ENCODE data around the gene PHACTR3.

PHACTR3 gene

DNA sequence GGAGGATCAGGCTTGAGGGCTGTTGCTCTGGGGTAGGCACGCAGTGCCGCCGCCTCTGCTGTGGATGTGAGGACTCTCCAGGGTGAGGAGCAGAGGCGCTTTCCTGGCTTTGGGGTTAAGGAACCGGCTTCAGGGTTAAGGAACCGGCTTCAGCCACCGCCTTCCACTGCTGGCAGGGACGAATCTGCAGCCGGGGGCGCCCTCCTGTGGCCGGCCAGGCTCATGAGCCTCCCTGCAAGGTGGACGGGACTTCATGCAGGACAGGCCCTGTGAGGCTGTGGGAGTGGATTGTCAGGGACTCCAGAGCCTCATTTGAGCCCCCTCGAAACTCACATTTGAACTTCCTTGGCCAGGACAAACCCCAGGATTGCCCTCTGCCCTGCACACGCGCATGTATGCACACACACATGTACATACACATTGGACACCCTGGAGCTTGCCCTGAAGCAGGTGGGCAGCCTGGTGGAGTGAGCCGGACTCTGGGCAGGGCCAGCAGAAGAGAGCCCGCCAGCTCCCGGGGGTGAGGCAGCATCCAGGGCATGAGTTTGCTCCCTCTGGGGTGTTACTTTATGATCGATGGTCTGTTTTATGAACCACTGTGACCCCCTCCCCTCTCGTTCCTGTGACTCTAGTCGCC is 146.9 kb downstream of the PHACTR3 start:
- DNase-seq (ENCODE audit: low read depth) = no peak

DNA sequence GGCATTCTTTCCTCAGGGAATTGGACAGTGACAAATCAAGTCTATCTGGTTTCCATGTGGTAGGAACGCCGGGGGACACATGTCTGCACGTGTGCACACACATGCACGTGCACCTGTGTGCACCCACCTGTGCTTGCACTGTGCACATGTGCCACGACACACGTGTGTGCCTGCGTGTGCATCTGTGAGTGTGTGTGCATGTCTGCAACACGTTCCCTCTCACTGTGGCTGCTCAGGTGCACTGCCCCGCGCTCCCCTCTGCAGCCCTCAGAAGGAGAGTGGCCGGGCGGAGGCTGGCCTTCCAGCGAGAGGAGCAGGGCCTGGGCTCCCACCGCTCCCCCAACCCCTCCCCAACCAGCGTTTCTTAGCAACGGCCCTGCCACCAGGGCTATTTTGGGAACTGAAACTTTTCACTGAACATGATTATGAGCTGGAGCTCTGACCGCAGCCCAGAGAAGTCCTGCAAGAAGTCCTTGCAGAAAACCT is 147.8 kb downstream of the PHACTR3 start:
- DNase-seq (ENCODE audit: low read depth) = no peak

DNA sequence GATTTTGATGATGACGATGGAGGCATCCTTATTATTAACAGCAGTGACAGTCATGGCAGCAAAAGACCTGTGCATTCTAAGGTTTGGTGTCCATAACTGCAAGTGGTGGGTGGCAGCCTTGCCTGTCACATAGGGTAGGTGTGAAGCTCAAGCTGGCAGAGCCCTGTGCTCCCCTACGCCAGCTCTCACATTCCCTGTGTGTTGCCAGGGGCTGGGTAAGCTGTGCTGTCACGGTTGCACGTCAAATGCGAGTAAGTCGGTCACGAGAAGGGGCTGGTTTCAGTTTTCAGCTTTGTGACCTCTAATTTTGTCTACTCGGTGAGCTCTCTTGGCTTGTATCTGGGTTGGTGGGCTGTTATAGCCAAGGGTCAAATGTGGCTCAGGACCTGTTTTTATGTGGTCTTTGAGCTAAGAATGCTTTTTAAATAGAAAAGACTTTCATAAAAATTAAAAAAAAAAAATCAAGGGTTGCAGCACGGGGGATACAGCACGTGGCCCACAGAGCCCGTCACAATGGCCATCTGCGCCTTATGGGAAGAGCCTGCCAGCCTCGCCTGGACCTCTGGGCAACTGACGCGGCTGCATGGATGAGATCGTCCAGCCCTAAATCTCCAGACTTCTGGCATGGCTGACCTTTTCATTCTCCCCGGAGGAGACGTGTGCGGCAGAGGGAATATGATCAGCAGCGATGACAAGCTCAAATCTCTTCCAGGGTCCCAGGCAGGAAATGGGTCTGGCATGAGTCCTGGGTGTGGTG is 148.5 kb downstream of the PHACTR3 start:
- no peak for DNase-seq (ENCODE audit: low read depth)

DNA sequence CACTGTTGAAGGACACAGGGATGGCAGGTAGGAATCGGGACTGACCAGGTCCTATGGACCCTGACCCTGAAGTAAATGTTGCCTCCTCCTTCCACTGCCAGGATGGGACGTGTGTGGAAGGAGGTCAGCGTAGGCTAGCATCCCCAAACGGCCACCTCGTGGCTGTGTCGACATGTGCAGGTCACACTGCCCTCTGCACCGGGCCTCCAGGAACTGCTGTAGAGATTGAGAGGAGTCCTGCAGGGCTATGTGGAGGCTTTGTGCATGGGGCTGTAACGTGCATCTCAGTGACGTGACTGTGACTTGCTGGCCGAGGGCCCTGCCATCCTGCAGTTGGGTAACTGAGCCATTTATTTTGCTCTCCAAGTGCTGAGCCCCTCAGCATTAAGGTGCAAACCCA is 149.5 kb downstream of the PHACTR3 start:
- no peak for DNase-seq (ENCODE audit: low read depth)

DNA sequence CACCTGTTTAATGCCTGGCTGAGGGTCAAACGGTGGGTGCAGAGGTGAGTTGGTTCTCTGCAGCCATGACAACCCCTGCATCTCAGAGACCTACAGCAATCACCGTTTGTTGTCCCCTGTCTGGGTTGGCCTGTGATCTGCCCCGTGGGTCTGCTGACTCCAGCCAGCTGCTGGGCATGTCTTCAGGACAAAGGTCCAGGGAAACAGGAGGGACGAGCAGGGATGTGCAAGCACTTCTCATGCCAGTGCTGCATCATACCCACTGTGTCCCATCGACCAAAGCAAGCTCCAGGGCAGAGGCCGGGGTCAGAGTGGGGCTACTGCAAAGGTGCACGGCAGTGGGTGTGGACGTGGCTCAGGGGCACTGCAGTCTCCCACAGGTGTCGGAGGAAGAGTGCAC is 150.2 kb downstream of the PHACTR3 start:
- no peak for DNase-seq (ENCODE audit: low read depth)

DNA sequence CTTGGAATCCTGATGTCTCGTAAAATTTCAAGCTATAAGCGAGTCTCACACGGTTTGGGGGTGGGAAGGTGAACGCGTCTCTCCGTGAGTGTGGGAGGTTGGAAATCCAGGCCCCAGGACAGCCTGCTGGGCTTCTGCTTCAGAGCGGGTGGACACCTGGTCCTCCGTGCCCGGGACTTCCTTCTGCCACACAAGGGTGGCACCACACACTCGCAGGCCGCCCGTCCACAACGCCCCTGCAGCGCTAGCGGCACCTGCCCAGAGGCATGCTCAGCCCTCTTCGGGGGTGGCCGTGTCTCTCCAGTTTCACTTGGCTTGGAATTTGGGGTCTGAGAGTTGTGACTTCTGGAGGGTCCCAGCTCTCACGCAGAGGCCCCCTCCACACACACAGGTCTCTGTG is 151.9 kb downstream of the PHACTR3 start:
- no peak for DNase-seq (ENCODE audit: low read depth)

DNA sequence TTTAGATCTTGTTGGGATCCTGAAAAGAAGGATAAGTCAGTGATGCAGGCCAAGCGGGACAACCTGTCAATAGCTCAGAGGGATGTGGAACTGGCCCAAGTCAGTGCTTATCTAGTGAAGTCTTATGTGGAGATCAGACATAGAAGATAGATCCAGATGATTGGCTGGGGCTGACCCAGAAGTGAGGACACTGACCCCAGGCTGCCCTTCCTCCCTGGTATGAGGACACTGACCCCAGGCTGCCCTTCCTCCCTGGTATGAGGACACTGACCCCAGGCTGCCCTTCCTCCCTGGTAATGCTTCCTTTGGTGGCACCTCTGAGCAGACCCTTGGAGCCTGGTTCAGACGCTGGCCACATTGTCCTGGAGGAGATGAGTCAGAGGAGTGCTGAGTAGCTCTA is 159.7 kb downstream of the PHACTR3 start:
- no peak for DNase-seq (ENCODE audit: low read depth)

DNA sequence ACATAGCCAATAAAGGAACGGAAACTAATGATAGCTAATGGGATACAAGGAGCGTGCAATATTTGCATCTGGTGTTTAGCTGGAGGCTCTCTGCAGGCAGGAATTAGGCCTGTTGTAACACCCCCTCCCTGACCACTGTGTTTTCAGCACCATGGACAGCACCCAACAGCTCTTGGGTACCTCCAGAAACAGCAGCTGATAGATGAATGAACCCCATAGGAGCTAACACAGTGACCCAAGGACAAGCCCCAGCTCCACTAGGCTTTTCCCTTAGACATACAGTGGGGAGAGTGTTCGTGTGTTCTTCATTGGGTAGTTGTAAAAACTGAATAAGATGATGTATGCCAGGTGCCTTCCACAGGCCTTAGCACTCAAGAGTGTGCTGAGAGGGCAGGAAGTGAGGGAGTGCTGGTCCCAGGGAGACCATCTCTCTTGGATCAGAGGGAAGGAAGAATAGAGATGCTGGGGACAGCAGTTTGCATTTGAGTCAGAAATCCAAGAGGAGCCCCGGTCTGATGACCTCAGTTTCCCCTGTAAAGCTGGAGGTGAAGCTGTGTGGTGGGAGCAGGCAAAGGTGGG is 161.3 kb downstream of the PHACTR3 start:
- DNase-seq (ENCODE audit: low read depth) = no peak

DNA sequence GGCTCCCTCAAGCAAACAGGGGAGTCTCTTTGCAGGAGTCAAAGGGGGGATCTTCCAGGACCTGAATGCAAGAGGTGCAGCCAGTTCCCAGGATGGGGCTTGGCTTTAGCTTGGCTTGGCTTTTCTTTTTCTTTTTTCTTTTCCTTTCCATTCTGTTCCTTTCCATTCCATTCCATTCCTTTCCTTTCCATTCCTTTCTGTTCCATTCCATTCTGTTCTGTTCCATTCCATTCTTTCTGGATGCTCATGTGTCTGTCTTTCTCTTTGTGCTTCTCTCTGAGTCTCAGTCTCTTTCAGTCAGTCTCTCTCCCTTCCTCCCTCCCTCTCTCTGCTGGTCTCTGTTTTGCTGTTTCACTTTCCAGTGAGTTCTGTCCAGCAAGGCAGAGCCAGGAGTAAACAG is 163.3 kb downstream of the PHACTR3 start:
- DNase-seq (ENCODE audit: low read depth) = no peak

DNA sequence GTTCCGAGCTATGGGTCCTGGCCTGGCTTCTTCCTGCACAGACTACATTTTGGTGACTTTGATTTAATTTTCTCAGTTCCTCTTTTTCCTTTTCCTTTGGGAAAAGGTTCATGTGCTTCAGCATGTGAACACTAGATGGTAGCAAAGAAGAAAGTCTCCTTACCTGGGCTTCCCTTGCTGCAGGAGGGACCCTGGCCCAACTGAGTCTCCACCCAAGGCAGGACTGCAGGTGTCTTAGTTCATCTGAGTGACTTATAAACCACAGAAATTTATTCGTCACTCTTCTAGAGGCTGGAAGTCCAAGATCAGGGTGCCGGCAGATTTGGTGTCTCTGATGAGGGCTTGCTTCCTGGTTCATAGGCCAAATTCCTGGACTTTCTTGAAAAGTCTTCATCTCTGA is 165.9 kb downstream of the PHACTR3 start:
- no peak for DNase-seq (ENCODE audit: low read depth)

DNA sequence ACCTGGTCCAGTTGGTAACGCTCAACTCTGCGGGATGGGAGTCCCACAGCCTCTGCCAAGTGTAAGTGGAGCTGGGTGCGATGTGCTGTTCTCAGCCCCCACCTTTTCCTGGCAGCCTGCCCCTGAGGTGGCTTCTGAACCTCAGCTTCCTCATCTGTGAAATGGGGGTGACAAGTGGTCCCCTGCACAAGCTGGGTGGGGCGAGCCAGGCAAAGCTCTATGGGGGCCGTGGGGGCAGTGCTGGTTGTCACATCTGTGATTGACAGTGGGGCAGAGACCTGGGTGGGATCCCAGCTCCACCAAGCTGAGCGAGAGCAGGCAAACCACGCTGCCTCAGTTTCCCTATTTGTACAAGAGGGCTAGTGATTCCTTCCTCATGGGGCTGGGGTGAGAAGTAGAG is 166.5 kb downstream of the PHACTR3 start:
- no peak for DNase-seq (ENCODE audit: low read depth)

DNA sequence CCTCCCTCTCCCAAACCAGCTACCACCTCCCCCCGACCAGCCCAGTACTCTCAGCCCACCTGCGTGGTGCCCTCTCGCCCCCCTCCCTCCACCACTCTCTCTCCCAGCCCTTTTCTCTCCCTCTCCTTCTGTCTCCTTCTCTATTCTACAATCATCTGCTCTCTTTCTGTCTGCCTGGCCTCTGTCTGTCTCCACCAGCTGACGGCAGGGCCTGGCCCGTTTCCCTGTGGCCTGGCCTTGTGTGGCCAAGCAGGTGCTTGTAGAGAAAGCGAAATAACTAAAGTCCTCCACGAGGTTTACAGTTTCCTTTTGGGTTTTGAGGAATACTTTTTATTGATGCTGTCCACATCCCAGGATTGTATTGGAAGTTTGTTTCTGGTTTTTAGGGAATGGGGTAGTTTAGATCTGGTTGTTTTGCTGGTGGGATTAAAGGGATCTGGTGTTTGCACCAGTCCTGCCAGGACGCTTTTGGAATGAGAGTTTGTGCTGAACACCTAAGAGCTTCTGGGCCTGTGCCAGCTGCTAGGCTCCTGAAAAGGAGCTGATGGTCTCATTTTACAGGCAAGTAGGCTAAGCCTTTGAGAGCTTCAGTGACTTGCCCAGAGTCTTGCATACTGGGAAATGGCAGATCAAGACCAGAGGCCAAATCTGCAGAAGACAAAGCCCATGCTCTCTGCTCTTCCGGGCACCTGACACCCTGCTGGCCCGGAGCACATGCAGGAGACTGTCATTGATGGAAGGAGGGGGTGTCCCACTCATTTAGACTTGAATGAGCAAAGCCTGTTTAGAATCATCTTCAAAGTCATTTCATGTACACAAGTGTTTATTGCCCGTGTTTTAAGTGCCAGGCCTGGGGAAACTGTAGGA is 167.4 kb downstream of the PHACTR3 start:
- DNase-seq (ENCODE audit: low read depth) = no peak

DNA sequence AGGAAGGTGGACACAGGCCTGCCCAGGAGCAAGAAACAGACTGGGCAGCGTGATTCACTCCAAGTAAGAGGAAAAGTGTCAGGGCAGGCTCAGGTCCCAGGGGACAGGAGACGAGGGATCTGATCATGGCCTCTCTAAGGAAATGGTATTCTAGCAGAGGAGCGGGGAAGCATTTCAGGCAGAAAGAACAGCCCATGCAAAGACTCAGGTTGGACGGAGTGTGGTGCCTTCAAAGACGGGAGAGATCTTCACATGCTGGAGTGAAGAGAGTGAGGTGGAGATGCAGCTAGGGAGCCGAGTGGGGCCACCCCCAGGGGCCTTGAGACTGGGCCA is 168.0 kb downstream of the PHACTR3 start:
- no peak for DNase-seq (ENCODE audit: low read depth)

DNA sequence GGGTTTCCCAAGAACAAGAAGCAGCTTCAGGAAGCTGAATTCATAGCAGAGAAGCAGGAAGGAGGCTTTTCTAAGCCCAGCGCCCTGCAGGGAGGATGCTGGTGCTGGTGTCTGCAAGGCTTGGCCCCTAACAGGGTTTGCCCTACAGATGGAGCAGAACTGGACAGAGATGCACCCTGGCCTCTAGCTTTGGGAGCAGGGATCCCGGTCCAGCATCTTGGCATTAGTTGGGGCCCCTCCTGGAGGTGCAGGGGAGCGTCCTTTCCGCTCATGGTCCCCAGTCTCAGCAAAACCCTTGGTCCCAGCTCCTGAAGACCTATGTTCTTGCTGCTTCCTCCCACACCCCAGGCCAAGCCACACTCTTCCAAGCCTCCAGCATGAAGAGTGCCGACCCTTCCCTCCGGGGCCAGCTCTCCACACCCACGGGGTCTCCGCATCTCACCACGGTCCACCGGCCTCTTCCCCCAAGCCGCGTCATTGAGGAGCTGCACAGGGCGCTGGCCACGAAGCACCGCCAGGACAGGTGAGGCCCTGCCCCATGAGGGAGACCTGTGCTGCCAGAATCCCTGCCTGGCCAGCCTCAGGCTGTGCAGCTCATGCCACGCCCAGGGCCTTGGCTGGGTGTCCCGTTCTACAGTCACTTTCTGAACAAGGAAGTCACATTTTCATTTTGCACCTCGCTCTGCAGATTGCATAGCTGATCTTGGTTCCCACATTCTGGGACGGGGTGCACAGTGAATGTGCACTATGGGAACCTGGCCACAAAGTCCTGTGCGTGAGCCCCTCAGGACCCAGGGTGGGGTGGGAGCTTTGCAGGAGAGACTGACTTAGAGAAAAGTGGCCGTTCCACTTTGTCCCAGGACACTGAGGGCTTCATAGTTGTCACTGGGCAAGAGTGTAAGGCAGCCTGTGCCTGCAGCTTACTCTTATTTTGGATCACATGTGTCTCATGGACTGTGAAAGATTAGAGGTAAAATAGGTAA is 168.9 kb downstream of the PHACTR3 start:
- DNase-seq (ENCODE audit: low read depth) = no peak

DNA sequence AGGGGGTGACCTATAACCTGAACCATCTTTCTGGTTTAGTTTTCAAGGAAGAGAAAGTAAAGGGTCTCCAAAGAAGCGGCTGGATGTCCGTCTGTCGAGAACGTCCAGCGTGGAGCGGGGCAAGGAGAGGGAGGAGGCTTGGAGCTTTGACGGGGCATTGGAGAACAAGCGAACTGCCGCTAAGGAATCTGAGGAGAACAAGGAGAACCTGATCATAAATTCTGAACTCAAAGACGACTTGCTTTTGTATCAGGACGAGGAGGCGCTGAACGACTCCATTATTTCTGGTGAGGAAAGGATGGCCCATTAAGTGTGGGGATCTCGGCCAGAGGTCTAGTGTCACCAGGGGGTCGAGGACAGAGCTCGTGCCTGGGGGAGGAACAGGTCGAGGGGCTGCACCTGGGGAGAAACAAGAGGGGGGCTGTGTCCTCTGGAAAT is 169.9 kb downstream of the PHACTR3 start:
- no peak for DNase-seq (ENCODE audit: low read depth)

DNA sequence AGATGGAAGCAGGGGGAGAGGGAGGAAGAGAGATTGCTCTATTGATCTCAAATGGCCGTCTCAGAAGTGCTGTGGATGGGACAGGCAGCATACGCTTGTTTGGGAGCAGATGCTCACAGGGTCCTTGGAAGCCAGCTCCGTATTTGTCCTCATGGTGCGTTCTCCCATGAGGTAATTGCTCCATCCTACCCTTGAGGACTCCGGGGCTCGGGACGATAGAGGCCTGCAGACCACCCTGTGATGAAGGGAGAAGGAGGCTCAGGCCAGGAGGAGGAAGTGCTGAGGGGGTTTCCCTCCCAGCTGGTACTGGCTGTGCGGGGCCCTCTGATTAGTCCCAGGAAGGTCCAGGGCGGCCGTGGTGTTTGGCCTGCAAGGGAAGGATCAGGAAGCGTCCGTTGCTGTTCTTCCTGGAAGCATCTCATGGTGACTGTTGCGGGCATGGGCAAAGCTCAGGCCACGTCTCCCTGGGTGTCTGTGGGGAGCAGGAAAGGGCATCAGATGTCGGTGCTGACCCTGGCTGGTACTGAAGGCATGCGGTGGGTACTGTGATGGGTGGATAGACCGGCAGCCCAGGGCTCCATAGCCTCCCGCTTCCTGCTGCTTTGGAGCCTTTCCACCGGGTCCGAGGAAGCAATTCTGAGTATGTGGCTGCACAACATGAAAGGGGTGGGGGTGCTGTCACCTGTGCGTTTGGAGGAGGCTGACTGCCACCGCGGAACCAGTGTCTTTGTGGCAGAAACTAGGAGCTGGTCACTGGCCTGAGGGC is 170.8 kb downstream of the PHACTR3 start:
- DNase-seq (ENCODE audit: low read depth) = no peak

DNA sequence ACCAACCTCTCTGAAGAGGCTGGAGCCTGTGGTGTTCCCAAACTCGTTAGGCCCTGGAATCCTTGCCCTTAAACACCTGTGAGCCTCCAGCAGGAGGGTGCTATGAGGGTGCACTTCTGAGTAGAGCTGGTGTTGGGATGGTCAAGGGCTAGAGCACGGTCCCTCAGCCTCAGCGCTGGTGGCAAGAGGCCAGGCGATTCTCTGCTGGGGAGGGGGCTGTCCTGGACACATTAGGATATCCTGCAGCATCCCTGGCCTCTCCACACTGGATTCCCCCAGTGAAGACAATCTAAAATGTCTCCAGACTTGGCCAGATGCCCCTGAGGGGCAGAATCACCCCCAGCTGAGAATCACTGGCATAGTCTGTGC is 171.3 kb downstream of the PHACTR3 start:
- DNase-seq (ENCODE audit: low read depth) = no peak

DNA sequence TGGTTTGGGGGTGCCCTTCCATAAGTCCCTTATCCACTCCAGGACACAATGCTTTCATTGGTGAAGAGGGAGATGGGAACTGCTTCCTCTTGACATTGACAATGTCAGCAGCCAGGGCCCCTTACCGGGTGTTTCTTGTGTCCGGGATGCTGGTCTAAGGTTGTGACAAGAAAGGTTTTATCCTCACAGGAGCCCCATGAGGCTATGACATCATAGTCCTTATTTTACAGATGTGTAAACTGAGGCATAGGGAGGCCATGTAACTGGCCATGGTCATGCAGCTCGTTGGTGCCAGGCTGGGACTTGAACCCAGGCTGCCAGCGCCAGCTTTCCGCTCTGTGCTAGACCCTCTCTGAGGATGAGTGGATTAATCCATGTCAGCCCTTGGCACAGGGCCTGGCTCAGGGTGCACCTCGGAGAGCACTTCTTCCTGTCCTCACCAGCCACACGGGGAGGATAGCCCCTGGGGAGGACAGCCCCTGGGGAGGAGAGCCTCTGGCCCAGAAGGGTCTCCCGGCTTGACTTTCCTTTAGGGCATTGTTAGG is 171.8 kb downstream of the PHACTR3 start:
- DNase-seq (ENCODE audit: low read depth) = no peak

DNA sequence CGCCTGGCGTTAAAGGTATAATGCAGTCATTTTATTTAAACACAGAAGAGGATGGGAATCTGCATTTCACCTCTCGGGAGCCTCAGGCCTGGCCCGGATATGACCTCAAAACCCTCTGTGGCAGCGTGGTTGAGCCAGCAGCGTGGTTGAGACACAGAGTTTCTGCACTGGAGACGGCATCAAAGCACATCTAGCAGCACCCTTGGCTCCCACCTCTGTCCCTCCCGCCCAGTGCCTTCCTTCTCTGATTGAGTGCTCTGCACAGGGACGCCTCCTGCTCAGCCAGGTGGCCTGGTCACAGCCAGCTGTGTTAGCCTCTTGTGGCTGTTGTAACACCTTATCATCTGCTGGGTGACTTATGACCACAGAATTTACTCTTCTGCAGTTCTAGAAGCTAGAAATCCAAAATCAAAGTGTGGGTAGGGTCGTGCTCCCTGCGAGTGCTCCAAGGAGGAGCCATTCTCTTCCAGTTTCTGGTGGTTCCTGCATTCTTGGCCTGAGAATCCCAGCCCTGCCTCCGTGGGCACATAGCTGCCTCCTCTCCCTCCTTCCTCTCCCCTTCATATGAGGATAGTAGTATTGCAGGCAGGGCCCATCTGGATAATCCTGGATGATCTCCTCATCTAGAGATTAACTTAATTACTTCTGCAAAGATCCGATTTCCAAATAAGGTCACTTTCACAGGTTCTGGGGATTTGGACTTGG is 172.4 kb downstream of the PHACTR3 start:
- no peak for DNase-seq (ENCODE audit: low read depth)

DNA sequence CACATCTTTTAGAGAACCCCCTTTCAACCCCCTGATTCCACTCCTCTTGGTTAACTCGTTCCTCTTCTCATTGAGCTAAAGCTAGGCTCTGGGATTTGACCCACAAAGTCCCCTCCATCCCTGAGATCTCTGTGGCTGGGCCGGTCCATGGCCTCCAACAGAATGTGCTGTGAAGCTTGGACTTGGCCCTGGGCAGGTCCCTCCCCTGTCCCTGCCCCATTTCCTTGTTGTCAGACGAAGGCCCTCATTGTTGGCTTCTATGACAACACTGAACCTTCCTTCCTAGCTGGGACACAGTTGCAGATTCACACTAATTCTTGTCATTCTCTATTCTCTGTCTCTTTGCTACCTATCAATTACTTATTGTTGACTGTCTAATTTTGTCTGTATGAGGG is 173.0 kb downstream of the PHACTR3 start:
- DNase-seq (ENCODE audit: low read depth) = no peak

All from GM04503 (cell line).